Activated CD8-positive, alpha-beta T cell treated with anti-CD3 and anti-CD28 coated beads for 36 hours (primary cell): Measurements from ENCODE around the gene GNPDA1. TPM values are rescaled to one million over a fixed set of nuclear protein-coding genes. Genes with fewer than 3 reads are reported as not detected.

Source experiments
- ATAC-seq: fragments of 200-7000 bp; cut with Tn5 transposase; one replicate; pipeline ENCODE4 v1.10.0; 2021; ENCODE audit warnings: mild to moderate bottlenecking, moderate library complexity
- CTCF ChIA-PET: fragments of 350-600 bp; sonication (Branson Sonifier 250); formaldehyde crosslinking; loops from one replicate; lab custom pipeline; 2021; ENCODE audit warnings: antibody characterized with exemption; lab: Charles Lee
- POLR2A ChIA-PET: fragments of 350-600 bp; sonication (Branson Sonifier 250); formaldehyde crosslinking; loops from one replicate; lab custom pipeline; 2021; ENCODE audit warnings: antibody characterized with exemption; lab: Charles Lee
- DNase-seq: peaks from one replicate; pipeline ENCODE4 v3.0.0-alpha.2; 2020
- H3K27ac Mint-ChIP-seq: one replicate; pipeline ENCODE4 v1.8.0; 2021; ENCODE audit warnings: mild to moderate bottlenecking, mixed read lengths
- H3K27me3 Mint-ChIP-seq: one replicate; pipeline ENCODE4 v1.8.0; 2021; ENCODE audit warnings: mixed read lengths
- H3K36me3 Mint-ChIP-seq: one replicate; pipeline ENCODE4 v1.8.0; 2021; ENCODE audit warnings: low read depth, mixed read lengths
- H3K4me1 Mint-ChIP-seq: one replicate; pipeline ENCODE4 v1.8.0; 2021; ENCODE audit warnings: low read depth, mixed read lengths
- H3K4me3 Mint-ChIP-seq: one replicate; pipeline ENCODE4 v1.8.0; 2021; ENCODE audit warnings: mild to moderate bottlenecking, moderate library complexity, mixed read lengths
- H3K9me3 Mint-ChIP-seq: one replicate; pipeline ENCODE4 v1.8.0; 2021; ENCODE audit warnings: mixed read lengths
- CTCF ChIP-seq: fragments of 200-600 bp; IDR thresholded peaks from one replicate; pipeline ENCODE4 v1.8.0; 2022; ENCODE audit warnings: antibody characterized with exemption, mild to moderate bottlenecking
- intact Hi-C: fragments of 100-400 bp; cut with micrococcal nuclease; formaldehyde crosslinking; loops from one replicate; pipeline ENCODE4 v1.10.0; 2022
- total RNA-seq, 2 experiments: library from RNA; stranded (reverse); gene quantifications; one replicate each; pipeline ENCODE4 v1.2.3, GENCODE V29; 2021

GNPDA1 gene
- total RNA-seq, 2 experiments from 2014 or later = 82.4 to 88.3 TPM

- H3K27me3 Mint-ChIP-seq = no peaks in the 10 kb centered on the region
- H3K4me3 Mint-ChIP-seq = peak overlapping the region; percentile 89
- peak overlapping the region; percentile 91 for H3K27ac Mint-ChIP-seq
- H3K9me3 Mint-ChIP-seq = no peaks in the 10 kb centered on the region
- TF ChIP-seq CTCF = no peak
- ATAC-seq (no peak), DNase-seq (no peak)
- peaks cover 44% of the 10 kb centered on the region for H3K36me3 Mint-ChIP-seq
- intact Hi-C loops = loop anchor here (1.0 kb wide), 1 partner anchor 130 kb away; no protein-coding TSS in a partner anchor
- CTCF ChIA-PET = interaction anchor here (0.7 to 37.7 kb wide), 28 partner anchors 10 to 395 kb away, joined by 3 to 592 read pairs (median 6); partner anchors contain the start of gene RNF14
- POLR2A ChIA-PET = interaction anchor here (0.8 to 12.5 kb wide), 10 partner anchors 8 to 133 kb away, joined by 3 to 129 read pairs (median 4); partner anchors contain the start of gene NDFIP1
- H3K4me1 Mint-ChIP-seq = peaks cover 80% of the 10 kb centered on the region
Measured at GRCh38 chr5:142011572-142012185, 1.1 kb downstream of the GNPDA1 start.

GRCh38 chr5:142009886-142010285 lies 2.9 kb downstream of the GNPDA1 start:
- Mint-ChIP-seq H3K4me1 (peaks cover 78% of the 10 kb centered on the region), H3K27ac (no peak overlapping the region), H3K27me3 (no peaks in the 10 kb centered on the region), H3K36me3 (peaks cover 62% of the 10 kb centered on the region), H3K4me3 (no peak overlapping the region), H3K9me3 (no peaks in the 10 kb centered on the region)
- ATAC-seq = no peak
- ChIA-PET POLR2A (interaction anchor here (1.1 to 12.5 kb wide), 2 partner anchors 9 to 100 kb away, joined by 3 to 129 read pairs; partner anchors contain the start of gene NDFIP1), CTCF (interaction anchor here (1.3 to 37.7 kb wide), 4 partner anchors 17 to 140 kb away, joined by 3 to 592 read pairs (median 52); partner anchors contain the start of gene RNF14)
- DNase-seq = no peak
- intact Hi-C loops = loop anchor here (5.0 kb wide), 1 partner anchor 38 kb away; no protein-coding TSS in a partner anchor
- TF ChIP-seq CTCF = no peak

- intact Hi-C loops = loop anchor here (5.0 kb wide), 1 partner anchor 37 kb away; no protein-coding TSS in a partner anchor
- CTCF ChIA-PET = interaction anchor here (1.3 to 37.7 kb wide), 3 partner anchors 16 to 141 kb away, joined by 3 to 592 read pairs (median 55); partner anchors contain the start of gene RNF14
- no peaks in the 10 kb centered on the region for H3K9me3 Mint-ChIP-seq
- H3K36me3 Mint-ChIP-seq = peaks cover 73% of the 10 kb centered on the region
- H3K4me3 Mint-ChIP-seq = no peak overlapping the region
- H3K27ac Mint-ChIP-seq = peak overlapping the region; percentile 28
- POLR2A ChIA-PET = interaction anchor here (12.5 kb wide), 1 partner anchor 101 kb away, joined by 129 read pairs; the partner anchor contains the start of gene NDFIP1
- peaks cover 77% of the 10 kb centered on the region for H3K4me1 Mint-ChIP-seq
- no peaks in the 10 kb centered on the region for H3K27me3 Mint-ChIP-seq
- DNase-seq (no peak), ATAC-seq (no peak)
- no peak for TF ChIP-seq CTCF
Measured at GRCh38 chr5:142008813-142009212, 4.0 kb downstream of the GNPDA1 start.

GRCh38 chr5:142007237-142007544 lies 5.6 kb downstream of the GNPDA1 start:
- Mint-ChIP-seq H3K4me1 (peaks cover 79% of the 10 kb centered on the region), H3K27me3 (no peaks in the 10 kb centered on the region), H3K4me3 (peak overlapping the region; percentile 48), H3K36me3 (peaks cover 85% of the 10 kb centered on the region), H3K27ac (peak overlapping the region; percentile 95), H3K9me3 (no peaks in the 10 kb centered on the region)
- ATAC-seq (no peak), DNase-seq (no peak)
- no peak for TF ChIP-seq CTCF
- ChIA-PET CTCF (interaction anchor here (1.0 to 37.7 kb wide), 11 partner anchors 11 to 143 kb away, joined by 3 to 592 read pairs (median 4); partner anchors contain the start of gene RNF14), POLR2A (interaction anchor here (0.6 to 12.5 kb wide), 8 partner anchors 8 to 350 kb away, joined by 3 to 129 read pairs (median 4); partner anchors contain the start of genes NDFIP1 and RNF14)
- intact Hi-C loops = loop anchor here (5.0 kb wide), 1 partner anchor 35 kb away; no protein-coding TSS in a partner anchor
